ENCODE results near the gene B4GALT3.

DNA sequence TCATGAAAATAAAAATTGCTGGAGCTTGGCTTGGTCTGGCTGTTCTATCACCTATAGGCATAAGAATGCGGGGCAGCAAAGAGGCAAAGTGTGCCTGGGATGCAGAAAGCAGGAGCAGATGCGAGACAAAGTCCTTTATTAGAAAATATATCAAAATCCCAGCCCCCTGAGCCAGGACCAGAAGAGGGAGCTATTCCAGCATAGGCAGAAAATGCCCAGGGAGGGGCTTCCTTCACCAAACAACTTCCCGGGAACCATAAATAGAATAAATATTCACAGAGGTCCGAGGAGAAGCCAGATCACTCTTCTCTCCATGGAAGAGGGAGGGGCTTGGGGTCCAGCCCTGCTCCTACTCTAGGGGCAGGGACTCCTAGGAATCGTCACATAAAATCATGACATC, 6.1 kb downstream of the B4GALT3 start:
- TF ChIP-seq CTCF (IDR thresholded peaks at IDR 0.05; ENCODE audit: insufficient read depth, low read length) = no peak
- TF ChIP-seq, protein P1, sequence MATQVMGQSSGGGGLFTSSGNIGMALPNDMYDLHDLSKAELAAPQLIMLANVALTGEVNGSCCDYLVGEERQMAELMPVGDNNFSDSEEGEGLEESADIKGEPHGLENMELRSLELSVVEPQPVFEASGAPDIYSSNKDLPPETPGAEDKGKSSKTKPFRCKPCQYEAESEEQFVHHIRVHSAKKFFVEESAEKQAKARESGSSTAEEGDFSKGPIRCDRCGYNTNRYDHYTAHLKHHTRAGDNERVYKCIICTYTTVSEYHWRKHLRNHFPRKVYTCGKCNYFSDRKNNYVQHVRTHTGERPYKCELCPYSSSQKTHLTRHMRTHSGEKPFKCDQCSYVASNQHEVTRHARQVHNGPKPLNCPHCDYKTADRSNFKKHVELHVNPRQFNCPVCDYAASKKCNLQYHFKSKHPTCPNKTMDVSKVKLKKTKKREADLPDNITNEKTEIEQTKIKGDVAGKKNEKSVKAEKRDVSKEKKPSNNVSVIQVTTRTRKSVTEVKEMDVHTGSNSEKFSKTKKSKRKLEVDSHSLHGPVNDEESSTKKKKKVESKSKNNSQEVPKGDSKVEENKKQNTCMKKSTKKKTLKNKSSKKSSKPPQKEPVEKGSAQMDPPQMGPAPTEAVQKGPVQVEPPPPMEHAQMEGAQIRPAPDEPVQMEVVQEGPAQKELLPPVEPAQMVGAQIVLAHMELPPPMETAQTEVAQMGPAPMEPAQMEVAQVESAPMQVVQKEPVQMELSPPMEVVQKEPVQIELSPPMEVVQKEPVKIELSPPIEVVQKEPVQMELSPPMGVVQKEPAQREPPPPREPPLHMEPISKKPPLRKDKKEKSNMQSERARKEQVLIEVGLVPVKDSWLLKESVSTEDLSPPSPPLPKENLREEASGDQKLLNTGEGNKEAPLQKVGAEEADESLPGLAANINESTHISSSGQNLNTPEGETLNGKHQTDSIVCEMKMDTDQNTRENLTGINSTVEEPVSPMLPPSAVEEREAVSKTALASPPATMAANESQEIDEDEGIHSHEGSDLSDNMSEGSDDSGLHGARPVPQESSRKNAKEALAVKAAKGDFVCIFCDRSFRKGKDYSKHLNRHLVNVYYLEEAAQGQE (IDR thresholded peaks at IDR 0.05; ENCODE audit: insufficient replicate concordance, low read depth) = no peak
- TF ChIP-seq GABPA (IDR thresholded peaks at IDR 0.05; ENCODE audit: low read depth) = no peak

Measured in HL-60 (cell line).